OCI-LY1 (cell line): Measurements from ENCODE around the gene LYG1.
"Not testable (repeated sequence)": the region's sequence is repeated elsewhere in the genome, so short reads cannot be mapped to it uniquely, and the experiment has no call there.

Source experiments
- H2AFZ ChIP-seq: fragments of 200-600 bp; sonication (generic), shearing (Covaris generic); 2 replicates; pipeline ENCODE4 v1.6.0; 2014; ENCODE audit warnings: antibody characterized with exemption, mild to moderate bottlenecking, low read length
- H3F3A ChIP-seq: fragments of 200-600 bp; sonication (generic), shearing (Covaris generic); 2 replicates; pipeline ENCODE4 v1.6.0; 2014; ENCODE audit warnings: mild to moderate bottlenecking, antibody characterized with exemption, low read length, moderate library complexity; ENCODE audit not compliant: insufficient read depth
- H3K27ac ChIP-seq: fragments of 200-600 bp; sonication (generic); 2 replicates; pipeline ENCODE4 v1.5.1; 2014; ENCODE audit warnings: low read length, mixed run types, mild to moderate bottlenecking, low read depth; ENCODE audit not compliant: poor library complexity, severe bottlenecking
- H3K27me3 ChIP-seq: fragments of 200-600 bp; sonication (generic); 2 replicates; pipeline ENCODE4 v1.6.0; 2014; ENCODE audit warnings: antibody characterized with exemption, mild to moderate bottlenecking, low read length, moderate library complexity; ENCODE audit not compliant: insufficient read depth
- H3K36me3 ChIP-seq: fragments of 200-600 bp; sonication (generic); 2 replicates; pipeline ENCODE4 v1.6.1; 2014; ENCODE audit warnings: mild to moderate bottlenecking, antibody characterized with exemption, low read length, moderate library complexity, mixed read lengths; ENCODE audit not compliant: insufficient read depth
- H3K4me1 ChIP-seq: fragments of 200-600 bp; sonication (generic); 2 replicates; pipeline ENCODE4 v1.5.1; 2014; ENCODE audit warnings: mild to moderate bottlenecking, low read length, moderate library complexity; ENCODE audit not compliant: insufficient read depth, severe bottlenecking
- H3K4me2 ChIP-seq: fragments of 200-600 bp; sonication (generic), shearing (Covaris generic); 2 replicates; pipeline ENCODE4 v1.6.1; 2014; ENCODE audit warnings: low read length
- H3K4me3 ChIP-seq: fragments of 200-600 bp; sonication (generic); 2 replicates; pipeline ENCODE4 v1.5.1; 2014; ENCODE audit warnings: low read length, low read depth, mild to moderate bottlenecking, mixed read lengths; ENCODE audit not compliant: poor library complexity, severe bottlenecking
- H3K79me2 ChIP-seq: fragments of 200-600 bp; shearing (Covaris generic); 2 replicates; pipeline ENCODE4 v1.6.1; 2016; ENCODE audit warnings: mixed run types, low read length, mixed read lengths; ENCODE audit not compliant: insufficient read depth
- H3K9ac ChIP-seq: fragments of 200-600 bp; sonication (generic), shearing (Covaris generic); 2 replicates; pipeline ENCODE4 v1.6.1; 2014; ENCODE audit warnings: mild to moderate bottlenecking, low read length, mixed read lengths
- H3K9me2 ChIP-seq: fragments of 200-600 bp; sonication (generic), shearing (Covaris generic); 2 replicates; pipeline ENCODE4 v1.6.1; 2014; ENCODE audit warnings: low read depth, mild to moderate bottlenecking, low read length, mixed read lengths
- H3K9me3 ChIP-seq: fragments of 200-600 bp; shearing (Covaris generic); 2 replicates; pipeline ENCODE4 v1.6.1; 2014; ENCODE audit warnings: low read length, mixed read lengths
- H4K20me1 ChIP-seq: fragments of 200-600 bp; sonication (generic), shearing (Covaris generic); 2 replicates; pipeline ENCODE4 v1.6.0; 2016; ENCODE audit warnings: mild to moderate bottlenecking, low read length; ENCODE audit not compliant: insufficient read depth
- CTCF ChIP-seq: fragments of 200-600 bp; sonication (generic), shearing (Covaris generic); IDR thresholded peaks from 2 replicates; pipeline ENCODE4 v1.5.1; 2017; ENCODE audit warnings: mild to moderate bottlenecking, antibody characterized with exemption, low read length, moderate library complexity, mixed read lengths
- EZH2 ChIP-seq: fragments of 200-600 bp; sonication (generic), shearing (Covaris generic); IDR thresholded peaks from 2 replicates; pipeline ENCODE4 v1.8.0; 2017; ENCODE audit warnings: borderline replicate concordance, mixed run types, mild to moderate bottlenecking, antibody characterized with exemption, low read length, moderate library complexity, mixed read lengths

The LYG1 gene

GRCh38 chr2:99301097-99301496 lies at the start of gene LYG1:
Gene LYG1, minus strand, starts transcription at chr2:99301197. Its CDS starts 5,527 bp downstream, at chr2:99295670.
- H2AFZ ChIP-seq, H3K4me3 ChIP-seq, H3K4me2 ChIP-seq, H3K27ac ChIP-seq, H3K79me2 ChIP-seq, H3K4me1 ChIP-seq, H3K9ac ChIP-seq, H3K9me3 ChIP-seq, H3K36me3 ChIP-seq, H3K27me3 ChIP-seq, H3K9me2 ChIP-seq, H4K20me1 ChIP-seq, H3F3A ChIP-seq: not testable (repeated sequence)

GRCh38 chr2:99350194-99350593 lies 49.2 kb upstream of the LYG1 start:
- Histone ChIP-seq H3K4me3 (no peak overlapping the region), H2AFZ (no peak overlapping the region), H3K4me1 (peaks cover 26% of the 10 kb centered on the region), H3K27ac (no peak overlapping the region), H3K36me3 (0 out of 2 replicates have a peak, but pooled peaks cover 12% of the 10 kb centered on the region), H3K27me3 (no peaks in the 10 kb centered on the region), H4K20me1 (peaks cover 4% of the 10 kb centered on the region; the same call in 1 of the 2 replicates), H3K79me2 (peaks cover 98% of the 10 kb centered on the region), H3K9me2 (no peaks in the 10 kb centered on the region), H3K4me2 (no peak overlapping the region), H3F3A (no peaks in the 10 kb centered on the region), H3K9ac (no peak overlapping the region), H3K9me3 (no peaks in the 10 kb centered on the region)
- no peak for TF ChIP-seq CTCF
- TF ChIP-seq EZH2, result no peak

GRCh38 chr2:99348173-99348572 lies 47.2 kb upstream of the LYG1 start:
- no peak overlapping the region for H3K9ac ChIP-seq
- peaks cover 12% of the 10 kb centered on the region; the same call in 1 of the 2 replicates for H3K36me3 ChIP-seq
- no peaks in the 10 kb centered on the region for H3K27me3 ChIP-seq
- H3K4me3 ChIP-seq, result no peak overlapping the region
- H3K9me3 ChIP-seq, result no peaks in the 10 kb centered on the region
- no peaks in the 10 kb centered on the region for H3K9me2 ChIP-seq
- H3K4me2 ChIP-seq, result no peak overlapping the region; the same call in 1 of the 2 replicates
- H3F3A ChIP-seq, result no peaks in the 10 kb centered on the region
- H2AFZ ChIP-seq, result no peak overlapping the region
- TF ChIP-seq CTCF (no peak), EZH2 (no peak)
- H4K20me1 ChIP-seq, result peaks cover 4% of the 10 kb centered on the region; the same call in 1 of the 2 replicates
- H3K79me2 ChIP-seq, result peaks cover 98% of the 10 kb centered on the region
- peak overlapping the region; percentile 21 for H3K27ac ChIP-seq
- peaks cover 26% of the 10 kb centered on the region for H3K4me1 ChIP-seq

- Histone ChIP-seq H4K20me1 (peaks cover 4% of the 10 kb centered on the region; the same call in 1 of the 2 replicates), H3K9me2 (no peaks in the 10 kb centered on the region), H2AFZ (no peak overlapping the region), H3K79me2 (peaks cover 100% of the 10 kb centered on the region), H3K4me3 (no peak overlapping the region), H3F3A (no peaks in the 10 kb centered on the region), H3K36me3 (peaks cover 7% of the 10 kb centered on the region; the same call in 1 of the 2 replicates), H3K27ac (no peak overlapping the region), H3K4me2 (no peak overlapping the region), H3K4me1 (peaks cover 27% of the 10 kb centered on the region), H3K27me3 (no peaks in the 10 kb centered on the region), H3K9me3 (no peaks in the 10 kb centered on the region), H3K9ac (no peak overlapping the region)
- no peak for TF ChIP-seq CTCF
- no peak for TF ChIP-seq EZH2
Observed at GRCh38 chr2:99346218-99346617, 45.2 kb upstream of the LYG1 start.

GRCh38 chr2:99345446-99345845 lies 44.4 kb upstream of the LYG1 start:
- H3K9me2 ChIP-seq, H3K27me3 ChIP-seq, H2AFZ ChIP-seq, H3K9me3 ChIP-seq, H3K36me3 ChIP-seq, H3F3A ChIP-seq, H4K20me1 ChIP-seq, H3K4me2 ChIP-seq, H3K27ac ChIP-seq, H3K4me3 ChIP-seq, H3K9ac ChIP-seq: not testable (repeated sequence)
- peaks cover 100% of the 10 kb centered on the region for H3K79me2 ChIP-seq
- peaks cover 31% of the 10 kb centered on the region for H3K4me1 ChIP-seq
